GM12874 (cell line): ENCODE data around the gene CDC45.

ENCODE experiments used
- TF ChIP-seq, protein P1 (sequence below): IDR thresholded peaks from 2 replicates; pipeline ENCODE4 v1.5.1; 2011; ENCODE audit warnings: low read depth, mild to moderate bottlenecking, control low read depth, low read length, moderate library complexity; ENCODE audit not compliant: insufficient read depth

CDC45 gene

DNA sequence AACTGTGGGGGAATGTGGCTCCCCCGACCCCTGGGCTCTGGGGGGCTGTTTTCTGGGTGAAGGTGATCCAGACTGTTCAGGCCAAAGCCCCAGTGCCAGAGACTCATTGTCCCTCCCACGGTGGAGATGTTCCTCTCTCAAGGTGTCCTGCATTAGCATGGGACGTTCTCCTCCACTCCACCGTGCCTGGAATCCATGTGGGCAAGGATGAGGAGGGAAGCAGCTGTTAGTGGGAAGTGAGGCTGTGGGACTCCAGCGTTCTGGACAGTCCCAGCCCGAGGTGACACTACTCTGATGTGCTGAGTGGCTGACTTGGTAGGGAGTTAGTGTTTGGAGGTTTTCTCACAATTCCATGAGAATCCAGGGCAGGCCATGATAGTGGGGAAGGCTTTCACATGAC is 75.9 kb downstream of the CDC45 start:
- TF ChIP-seq, protein P1, sequence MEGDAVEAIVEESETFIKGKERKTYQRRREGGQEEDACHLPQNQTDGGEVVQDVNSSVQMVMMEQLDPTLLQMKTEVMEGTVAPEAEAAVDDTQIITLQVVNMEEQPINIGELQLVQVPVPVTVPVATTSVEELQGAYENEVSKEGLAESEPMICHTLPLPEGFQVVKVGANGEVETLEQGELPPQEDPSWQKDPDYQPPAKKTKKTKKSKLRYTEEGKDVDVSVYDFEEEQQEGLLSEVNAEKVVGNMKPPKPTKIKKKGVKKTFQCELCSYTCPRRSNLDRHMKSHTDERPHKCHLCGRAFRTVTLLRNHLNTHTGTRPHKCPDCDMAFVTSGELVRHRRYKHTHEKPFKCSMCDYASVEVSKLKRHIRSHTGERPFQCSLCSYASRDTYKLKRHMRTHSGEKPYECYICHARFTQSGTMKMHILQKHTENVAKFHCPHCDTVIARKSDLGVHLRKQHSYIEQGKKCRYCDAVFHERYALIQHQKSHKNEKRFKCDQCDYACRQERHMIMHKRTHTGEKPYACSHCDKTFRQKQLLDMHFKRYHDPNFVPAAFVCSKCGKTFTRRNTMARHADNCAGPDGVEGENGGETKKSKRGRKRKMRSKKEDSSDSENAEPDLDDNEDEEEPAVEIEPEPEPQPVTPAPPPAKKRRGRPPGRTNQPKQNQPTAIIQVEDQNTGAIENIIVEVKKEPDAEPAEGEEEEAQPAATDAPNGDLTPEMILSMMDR, result no peak

DNA sequence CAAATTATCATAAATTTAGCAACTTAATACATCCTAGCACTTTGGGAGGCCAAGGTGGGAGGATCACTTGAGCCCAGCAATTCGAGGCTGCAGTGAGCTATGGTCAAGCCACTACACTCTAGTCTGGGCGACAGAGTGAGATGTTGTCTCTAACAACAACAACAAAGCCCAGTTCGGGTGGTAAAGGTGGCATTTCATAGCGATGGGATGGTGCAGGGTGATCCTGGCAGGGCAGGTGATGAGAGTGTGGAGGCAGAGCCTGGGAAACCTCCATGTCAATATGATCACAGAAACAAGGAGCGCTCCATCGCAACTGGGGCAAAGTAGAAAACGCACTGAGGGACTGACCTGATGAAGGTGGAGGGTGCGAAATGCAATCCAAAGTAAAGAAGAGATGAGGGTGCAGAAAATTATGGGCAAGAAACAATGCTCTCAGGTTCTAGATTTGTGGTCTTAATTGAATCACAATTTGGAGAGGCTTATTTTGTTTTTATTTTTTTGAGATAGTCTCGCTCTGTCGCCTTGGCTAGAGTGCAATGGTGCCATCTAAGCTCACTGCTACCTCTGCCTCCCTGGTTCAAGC is 77.3 kb downstream of the CDC45 start:
- TF ChIP-seq, protein P1, result no peak

DNA sequence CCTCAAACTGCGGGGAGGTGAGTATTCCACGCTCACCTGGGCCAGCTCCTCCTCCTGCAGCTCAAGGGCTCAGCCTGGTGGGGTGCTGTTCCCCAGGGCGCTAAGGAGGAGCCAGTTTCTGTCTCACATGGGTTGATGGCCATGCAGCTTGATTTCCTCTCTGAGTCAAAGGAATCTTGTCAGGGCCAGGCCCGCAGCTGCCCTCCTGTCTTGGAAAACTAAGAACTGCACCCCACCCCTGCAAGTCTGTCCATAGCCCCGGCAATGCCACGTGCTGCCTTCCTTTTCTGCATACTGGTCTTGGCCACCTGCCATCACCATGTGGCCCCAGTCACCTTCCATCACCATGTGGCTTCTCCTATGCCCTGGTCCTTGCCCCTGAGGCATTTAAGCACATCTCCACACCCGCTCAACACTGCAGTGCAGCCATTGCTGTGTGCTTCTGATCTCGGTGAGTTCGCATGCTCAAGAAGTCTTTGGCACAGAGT is 79.6 kb downstream of the CDC45 start:
- TF ChIP-seq, protein P1, result no peak

DNA sequence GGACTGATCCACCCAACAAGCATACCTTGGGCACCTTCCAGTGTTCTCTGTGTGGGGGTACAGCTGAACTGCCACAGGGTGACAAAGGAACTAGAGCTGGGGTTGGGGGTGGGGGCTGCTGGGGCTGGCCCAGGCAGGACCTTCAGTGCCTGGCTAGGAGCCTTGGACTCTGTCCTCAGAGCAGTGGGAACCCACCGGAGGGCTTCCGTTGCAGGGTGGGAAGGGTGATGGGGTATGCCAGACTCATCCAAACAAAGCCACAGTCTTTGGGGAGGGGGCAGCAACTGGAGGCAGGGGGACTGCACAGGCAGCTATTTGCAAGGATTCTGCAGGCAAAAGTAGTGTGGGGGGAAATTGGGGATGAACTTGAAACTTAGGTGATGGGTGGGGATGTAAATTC is 80.2 kb downstream of the CDC45 start:
- TF ChIP-seq, protein P1, result no peak

DNA sequence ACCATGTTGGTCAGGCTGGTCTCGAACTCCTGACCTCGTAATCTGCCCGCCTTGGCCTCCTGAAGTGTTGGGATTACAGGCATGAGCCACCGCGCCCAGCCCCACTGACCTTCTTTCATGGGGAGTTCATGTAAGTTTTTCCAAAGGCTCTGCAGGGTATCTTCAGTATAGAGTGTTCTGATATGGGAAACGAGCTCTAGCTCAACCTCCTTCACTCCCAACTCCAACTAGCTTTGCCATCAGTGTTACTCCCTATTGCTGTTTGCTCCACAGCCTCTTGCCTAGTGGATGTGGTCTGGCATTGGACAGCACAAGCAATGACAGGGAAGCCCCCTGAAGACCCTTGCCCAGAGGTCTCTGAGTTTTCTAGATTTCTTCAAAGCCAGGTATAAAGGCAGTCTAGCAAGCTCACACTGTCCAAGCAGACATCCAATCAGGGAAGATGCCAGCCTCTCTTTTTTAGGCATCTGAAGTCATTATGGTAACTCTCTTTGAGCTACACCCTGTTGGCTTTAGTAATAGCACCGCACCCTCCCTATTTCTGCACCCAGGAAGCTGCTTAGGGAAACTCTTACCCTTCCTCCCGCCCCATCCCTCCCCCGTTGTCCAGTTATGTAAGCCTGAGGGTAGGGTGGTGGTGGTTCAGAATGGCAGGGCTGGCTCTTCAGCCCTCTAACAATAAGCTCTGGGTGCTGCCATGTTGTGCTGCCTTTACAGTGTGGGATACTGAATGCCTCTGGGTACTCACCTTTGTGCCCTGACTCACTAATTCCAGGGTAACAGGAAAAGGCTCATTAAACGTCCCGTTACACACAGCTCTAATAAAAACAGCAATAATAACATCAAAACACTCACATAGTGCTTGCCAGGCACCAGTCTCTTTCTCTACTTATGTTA is 85.9 kb downstream of the CDC45 start:
- TF ChIP-seq, protein P1, result no peak

DNA sequence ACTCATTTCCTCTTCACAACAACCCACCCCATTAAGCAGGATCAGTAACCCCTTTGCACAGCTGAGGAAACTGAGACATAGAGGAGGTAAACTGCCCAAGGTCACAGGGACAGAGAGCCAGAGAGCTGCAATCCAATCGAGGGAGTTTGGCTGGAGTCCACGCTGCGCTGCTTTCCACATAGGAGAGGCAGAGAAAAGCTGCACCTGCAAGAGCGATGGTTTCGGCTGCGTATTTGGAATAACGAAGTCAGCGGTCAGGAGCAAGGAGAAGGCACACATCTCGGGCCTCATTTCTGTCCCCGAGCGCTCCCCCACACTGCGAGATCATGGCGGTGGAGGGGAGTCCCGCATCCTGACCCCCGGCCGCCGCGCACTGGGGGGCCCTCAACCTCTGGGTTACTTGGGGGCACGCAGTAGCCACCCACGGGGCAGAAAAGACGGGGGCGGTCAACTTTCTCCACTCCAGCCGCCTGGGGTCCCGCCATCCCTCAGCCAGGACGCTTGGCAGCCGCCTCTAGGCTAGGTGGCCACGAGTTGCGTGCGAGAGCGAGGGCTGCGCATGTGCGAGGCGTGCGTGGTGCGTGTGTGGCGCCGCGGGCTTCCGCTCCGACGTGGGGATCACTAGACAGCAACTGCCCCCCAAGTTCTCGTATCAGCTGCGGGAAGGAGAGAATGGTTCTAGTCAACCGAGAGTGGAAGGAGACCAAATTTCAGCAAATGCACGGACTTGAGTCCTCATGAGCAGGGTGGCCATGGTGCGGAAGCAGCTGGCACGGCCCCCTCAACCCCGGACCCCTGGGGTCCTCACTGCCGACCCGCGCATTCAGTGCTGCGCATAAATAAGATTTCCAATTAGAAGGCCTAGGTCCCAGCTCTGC is 86.8 kb downstream of the CDC45 start:
- TF ChIP-seq, protein P1, result no peak
